Measurements from ENCODE around the gene MYL10.

Gene MYL10

GRCh38 chr7:101629171-101629570 is at the start of gene MYL10:
TSS of gene MYL10 (minus strand) at chr7:101629296. CDS start at chr7:101629118, 178 bp downstream.
- Histone ChIP-seq H3K27ac (ENCODE audit: low read length) (no peak within 1 kb of the TSS), H3K36me3 (ENCODE audit: control insufficient read depth, insufficient read depth, low read length) (no peaks in the 10 kb centered on the region), H3K4me1 (ENCODE audit: control insufficient read depth, insufficient read depth, low read length) (peaks cover 8% of the 10 kb centered on the region), H3K4me3 (ENCODE audit: low read length) (no peak within 1 kb of the TSS), H3K9me3 (ENCODE audit: control insufficient read depth, insufficient read depth, low read length) (no peaks in the 10 kb centered on the region), H3K27me3 (ENCODE audit: control insufficient read depth, insufficient read depth, low read length) (no peaks in the 10 kb centered on the region)
- DNase-seq (ENCODE audit: low read depth, low spot score): no peak
- no CpG with 5 or more reads among the region's 8 CpGs for WGBS (ENCODE audit: insufficient coverage, insufficient read length)

- Histone ChIP-seq H3K36me3 (ENCODE audit: control insufficient read depth, insufficient read depth, low read length) (no peaks in the 10 kb centered on the region), H3K9me3 (ENCODE audit: control insufficient read depth, insufficient read depth, low read length) (no peaks in the 10 kb centered on the region), H3K4me3 (ENCODE audit: low read length) (no peak overlapping the region), H3K27ac (ENCODE audit: low read length) (no peak overlapping the region), H3K27me3 (ENCODE audit: control insufficient read depth, insufficient read depth, low read length) (no peaks in the 10 kb centered on the region), H3K4me1 (ENCODE audit: control insufficient read depth, insufficient read depth, low read length) (peaks cover 3% of the 10 kb centered on the region)
- no CpG with 5 or more reads among the region's 9 CpGs for WGBS (ENCODE audit: insufficient coverage, insufficient read length)
- no peak for DNase-seq (ENCODE audit: low read depth, low spot score)
Observed at GRCh38 chr7:101678658-101679057, 49.6 kb upstream of the MYL10 start.

DNA sequence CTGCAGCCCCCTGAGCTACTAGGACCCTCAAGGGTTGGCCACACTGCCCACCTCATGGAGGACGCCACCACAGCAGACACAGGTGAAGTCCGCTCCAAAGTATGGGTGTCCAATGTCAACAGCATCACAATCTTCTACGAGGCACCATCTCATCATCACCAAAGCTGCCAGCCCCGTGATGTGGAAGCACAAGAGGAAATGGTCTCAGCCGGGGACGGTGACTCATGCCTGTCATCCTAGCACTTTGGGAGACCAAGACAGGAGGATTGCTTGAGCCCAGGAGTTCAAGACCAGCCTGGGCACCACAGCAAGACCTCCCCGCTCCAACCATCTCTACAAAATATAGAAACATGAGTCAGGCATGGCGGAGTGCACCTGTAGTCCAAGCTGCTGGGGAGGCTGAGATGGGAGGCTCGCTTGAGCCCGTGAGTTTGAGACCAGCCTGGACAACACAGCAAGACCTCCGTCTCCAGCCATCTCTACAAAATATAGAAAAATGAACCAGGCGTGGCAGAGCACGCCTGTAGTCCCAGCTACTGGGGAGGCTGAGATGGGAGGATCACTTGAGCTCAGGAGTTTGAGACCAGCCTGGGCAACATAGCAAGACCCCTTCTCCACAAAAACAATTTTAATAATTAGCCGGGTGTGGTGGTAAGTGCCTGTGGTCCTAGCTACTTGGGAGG is 48.8 kb upstream of the MYL10 start:
- DNase-seq (ENCODE audit: low read depth, low spot score): no peak
- H3K36me3 ChIP-seq (ENCODE audit: control insufficient read depth, insufficient read depth, low read length): no peaks in the 10 kb centered on the region
- WGBS (ENCODE audit: insufficient coverage, insufficient read length): no CpG with 5 or more reads among the region's 14 CpGs
- H3K27ac ChIP-seq (ENCODE audit: low read length): no peak overlapping the region
- H3K4me3 ChIP-seq (ENCODE audit: low read length): no peak overlapping the region
- peaks cover 3% of the 10 kb centered on the region for H3K4me1 ChIP-seq (ENCODE audit: control insufficient read depth, insufficient read depth, low read length)
- H3K9me3 ChIP-seq (ENCODE audit: control insufficient read depth, insufficient read depth, low read length): no peaks in the 10 kb centered on the region
- no peaks in the 10 kb centered on the region for H3K27me3 ChIP-seq (ENCODE audit: control insufficient read depth, insufficient read depth, low read length)

DNA sequence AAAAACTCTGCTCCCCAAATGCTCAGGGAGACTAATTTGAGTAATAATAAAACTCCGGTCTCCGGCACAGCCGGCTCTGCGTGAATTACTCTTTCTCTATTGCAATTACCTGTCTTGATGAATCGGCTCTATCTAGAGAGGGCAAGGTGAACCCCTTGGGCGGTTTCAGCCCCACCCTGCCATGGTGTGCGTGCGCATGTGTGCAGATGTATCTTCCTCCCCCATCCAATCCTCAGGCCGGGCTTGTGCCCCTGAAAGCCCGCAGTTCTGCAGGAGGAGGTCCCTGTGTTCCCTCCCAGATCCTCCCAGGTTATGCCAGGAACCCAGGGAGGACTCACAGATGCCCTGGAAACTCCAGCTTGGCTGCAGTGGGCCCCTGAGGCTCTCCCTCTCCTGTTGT is 48.3 kb upstream of the MYL10 start:
- no peak for DNase-seq (ENCODE audit: low read depth, low spot score)
- H3K9me3 ChIP-seq (ENCODE audit: control insufficient read depth, insufficient read depth, low read length): no peaks in the 10 kb centered on the region
- WGBS (ENCODE audit: insufficient coverage, insufficient read length): no CpG with 5 or more reads among the region's 10 CpGs
- H3K36me3 ChIP-seq (ENCODE audit: control insufficient read depth, insufficient read depth, low read length): no peaks in the 10 kb centered on the region
- H3K4me1 ChIP-seq (ENCODE audit: control insufficient read depth, insufficient read depth, low read length): peaks cover 3% of the 10 kb centered on the region
- no peak overlapping the region for H3K27ac ChIP-seq (ENCODE audit: low read length)
- no peaks in the 10 kb centered on the region for H3K27me3 ChIP-seq (ENCODE audit: control insufficient read depth, insufficient read depth, low read length)
- no peak overlapping the region for H3K4me3 ChIP-seq (ENCODE audit: low read length)

DNA sequence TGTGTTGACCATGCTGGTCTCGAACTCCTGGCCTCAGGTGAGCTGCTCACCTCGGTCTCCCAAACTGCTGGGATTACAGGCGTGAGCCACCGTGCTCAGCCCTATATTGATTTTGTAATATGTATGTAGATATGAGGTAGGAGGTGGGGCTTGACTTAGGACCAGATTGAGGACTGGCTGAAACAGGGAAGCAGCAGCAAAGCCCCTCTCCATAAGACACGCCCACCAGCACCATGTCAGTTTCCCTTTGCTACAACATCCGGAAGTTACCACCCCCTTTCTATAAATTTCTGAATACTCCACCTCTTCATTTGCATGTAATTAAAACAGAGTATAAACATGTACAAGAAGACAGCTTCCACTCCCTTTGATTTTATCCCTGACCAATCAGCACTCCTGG is 47.9 kb upstream of the MYL10 start:
- WGBS (ENCODE audit: insufficient coverage, insufficient read length): no CpG with 5 or more reads among the region's 6 CpGs
- no peaks in the 10 kb centered on the region for H3K36me3 ChIP-seq (ENCODE audit: control insufficient read depth, insufficient read depth, low read length)
- DNase-seq (ENCODE audit: low read depth, low spot score): no peak

GRCh38 chr7:101676062-101676598 is 47.0 kb upstream of the MYL10 start:
- Histone ChIP-seq H3K36me3 (ENCODE audit: control insufficient read depth, insufficient read depth, low read length) (no peaks in the 10 kb centered on the region), H3K4me3 (ENCODE audit: low read length) (no peak overlapping the region), H3K27ac (ENCODE audit: low read length) (no peak overlapping the region), H3K27me3 (ENCODE audit: control insufficient read depth, insufficient read depth, low read length) (no peaks in the 10 kb centered on the region), H3K4me1 (ENCODE audit: control insufficient read depth, insufficient read depth, low read length) (peaks cover 3% of the 10 kb centered on the region), H3K9me3 (ENCODE audit: control insufficient read depth, insufficient read depth, low read length) (no peaks in the 10 kb centered on the region)
- no CpG with 5 or more reads among the region's 16 CpGs for WGBS (ENCODE audit: insufficient coverage, insufficient read length)
- no peak for DNase-seq (ENCODE audit: low read depth, low spot score)

More for the DNA sequence above, 47.9 kb upstream of the MYL10 start:
- Histone ChIP-seq H3K4me1 (ENCODE audit: control insufficient read depth, insufficient read depth, low read length) (peaks cover 3% of the 10 kb centered on the region), H3K27ac (ENCODE audit: low read length) (no peak overlapping the region), H3K4me3 (ENCODE audit: low read length) (no peak overlapping the region), H3K27me3 (ENCODE audit: control insufficient read depth, insufficient read depth, low read length) (no peaks in the 10 kb centered on the region), H3K9me3 (ENCODE audit: control insufficient read depth, insufficient read depth, low read length) (no peaks in the 10 kb centered on the region)

- Histone ChIP-seq H3K27me3 (ENCODE audit: control insufficient read depth, insufficient read depth, low read length) (no peaks in the 10 kb centered on the region), H3K4me1 (ENCODE audit: control insufficient read depth, insufficient read depth, low read length) (peaks cover 3% of the 10 kb centered on the region), H3K36me3 (ENCODE audit: control insufficient read depth, insufficient read depth, low read length) (no peaks in the 10 kb centered on the region), H3K4me3 (ENCODE audit: low read length) (no peak overlapping the region), H3K27ac (ENCODE audit: low read length) (no peak overlapping the region), H3K9me3 (ENCODE audit: control insufficient read depth, insufficient read depth, low read length) (no peaks in the 10 kb centered on the region)
- DNase-seq (ENCODE audit: low read depth, low spot score): no peak
- no CpG with 5 or more reads among the region's 3 CpGs for WGBS (ENCODE audit: insufficient coverage, insufficient read length)
Observed at GRCh38 chr7:101674439-101674838, 45.3 kb upstream of the MYL10 start.

DNA sequence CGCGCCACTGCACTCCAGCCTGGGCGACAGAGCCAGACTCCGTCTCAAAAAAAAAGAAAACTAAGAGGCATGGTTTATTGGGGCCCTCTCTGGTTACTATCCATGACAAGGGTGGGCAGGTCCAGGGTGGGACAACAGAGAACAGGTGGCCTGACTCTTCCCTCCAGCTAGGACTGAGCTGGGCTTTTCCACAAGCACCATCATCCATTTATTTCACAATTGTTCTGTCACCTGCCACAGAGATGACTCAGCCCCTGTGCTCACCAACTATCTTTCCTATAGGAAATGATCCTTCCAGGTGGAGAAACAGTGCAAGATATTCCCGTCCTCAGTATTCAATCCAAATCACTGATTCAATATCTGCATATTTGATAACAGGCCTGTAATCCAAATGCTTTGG is 44.9 kb upstream of the MYL10 start:
- Histone ChIP-seq H3K36me3 (ENCODE audit: control insufficient read depth, insufficient read depth, low read length) (no peaks in the 10 kb centered on the region), H3K4me3 (ENCODE audit: low read length) (no peak overlapping the region), H3K9me3 (ENCODE audit: control insufficient read depth, insufficient read depth, low read length) (no peaks in the 10 kb centered on the region), H3K27ac (ENCODE audit: low read length) (no peak overlapping the region), H3K27me3 (ENCODE audit: control insufficient read depth, insufficient read depth, low read length) (no peaks in the 10 kb centered on the region), H3K4me1 (ENCODE audit: control insufficient read depth, insufficient read depth, low read length) (peaks cover 3% of the 10 kb centered on the region)
- no CpG with 5 or more reads among the region's 5 CpGs for WGBS (ENCODE audit: insufficient coverage, insufficient read length)
- DNase-seq (ENCODE audit: low read depth, low spot score): no peak

GRCh38 chr7:101673315-101673714 is 44.2 kb upstream of the MYL10 start:
- Histone ChIP-seq H3K4me3 (ENCODE audit: low read length) (no peak overlapping the region), H3K36me3 (ENCODE audit: control insufficient read depth, insufficient read depth, low read length) (no peaks in the 10 kb centered on the region), H3K27ac (ENCODE audit: low read length) (no peak overlapping the region), H3K4me1 (ENCODE audit: control insufficient read depth, insufficient read depth, low read length) (peaks cover 3% of the 10 kb centered on the region), H3K9me3 (ENCODE audit: control insufficient read depth, insufficient read depth, low read length) (no peaks in the 10 kb centered on the region), H3K27me3 (ENCODE audit: control insufficient read depth, insufficient read depth, low read length) (no peaks in the 10 kb centered on the region)
- no peak for DNase-seq (ENCODE audit: low read depth, low spot score)

DNA sequence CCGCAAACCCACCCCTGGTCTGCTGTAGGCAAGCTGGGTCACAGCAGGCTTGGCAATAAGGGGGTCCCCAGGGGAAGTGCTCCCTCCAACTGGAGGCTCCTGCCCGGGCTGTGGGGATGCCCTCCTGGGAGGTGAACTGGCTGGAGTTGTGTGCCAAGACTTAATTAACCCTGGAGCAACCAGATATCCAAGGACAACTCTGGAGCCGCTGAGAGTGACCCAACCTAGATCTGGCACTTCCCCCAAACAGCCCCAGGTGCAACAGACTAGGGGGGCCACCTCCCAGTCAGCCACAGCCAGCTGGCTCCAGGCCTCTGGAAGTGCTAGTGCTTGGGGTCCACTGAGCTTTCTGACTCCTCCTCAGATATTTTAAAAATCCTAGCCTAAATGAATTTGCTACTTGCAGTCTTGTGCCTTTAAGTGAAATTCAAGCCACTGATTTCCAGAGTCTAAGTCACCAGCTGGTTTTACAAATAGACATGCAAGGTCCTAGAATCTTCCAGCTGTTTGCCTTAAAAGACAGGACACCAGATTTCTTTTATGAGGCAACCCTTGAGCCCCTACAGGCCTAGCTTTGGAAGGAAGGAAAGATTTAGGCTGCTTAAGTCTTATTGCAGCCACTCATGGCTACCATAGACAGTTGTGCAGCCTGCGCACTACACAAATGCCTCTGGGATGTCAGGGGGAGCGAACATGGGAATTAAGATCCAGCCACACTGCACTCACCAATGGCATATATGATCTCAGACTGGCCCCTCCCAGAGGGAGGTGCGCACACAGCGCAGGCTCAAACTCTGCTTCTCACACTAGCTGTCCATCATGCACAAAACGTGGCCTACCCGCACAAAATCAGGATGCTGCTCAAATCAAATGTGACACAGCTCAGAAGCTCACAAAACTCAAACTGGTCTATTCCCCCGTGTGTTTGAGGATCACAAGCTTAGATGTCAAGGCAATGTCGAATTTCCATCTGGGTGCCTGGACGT is 42.6 kb upstream of the MYL10 start:
- no peaks in the 10 kb centered on the region for H3K4me1 ChIP-seq (ENCODE audit: control insufficient read depth, insufficient read depth, low read length)
- no peak for DNase-seq (ENCODE audit: low read depth, low spot score)
- no peaks in the 10 kb centered on the region for H3K27me3 ChIP-seq (ENCODE audit: control insufficient read depth, insufficient read depth, low read length)
- H3K36me3 ChIP-seq (ENCODE audit: control insufficient read depth, insufficient read depth, low read length): no peaks in the 10 kb centered on the region
- no peak overlapping the region for H3K4me3 ChIP-seq (ENCODE audit: low read length)
- H3K27ac ChIP-seq (ENCODE audit: low read length): no peak overlapping the region
- H3K9me3 ChIP-seq (ENCODE audit: control insufficient read depth, insufficient read depth, low read length): no peaks in the 10 kb centered on the region
- whole genome bisulfite sequencing (ENCODE audit: insufficient coverage, insufficient read length): no CpG with 5 or more reads among the region's 12 CpGs
